NT2/D1 (cell line): Measurements from ENCODE around the gene MZF1.

ENCODE experiments used
- DNase-seq: peaks from one replicate; pipeline ENCODE4 v3.0.0-alpha.2; 2011; ENCODE audit warnings: low read depth, low spot score
- H3K27me3 ChIP-seq: 2 replicates; pipeline ENCODE4 v1.6.0; 2011; ENCODE audit warnings: mild to moderate bottlenecking; ENCODE audit not compliant: insufficient read length, insufficient read depth
- H3K36me3 ChIP-seq: 2 replicates; pipeline ENCODE4 v1.6.1; 2011; ENCODE audit warnings: mild to moderate bottlenecking, low read length, mixed read lengths; ENCODE audit not compliant: insufficient read depth, insufficient read length
- H3K4me1 ChIP-seq: 2 replicates; pipeline ENCODE4 v1.5.1; 2011; ENCODE audit not compliant: insufficient read depth, insufficient read length
- H3K4me3 ChIP-seq: 2 replicates; pipeline ENCODE4 v1.5.1; 2011; ENCODE audit warnings: low read depth; ENCODE audit not compliant: insufficient read length
- H3K9ac ChIP-seq: 2 replicates; pipeline ENCODE4 v1.6.0; 2011; ENCODE audit warnings: low read depth; ENCODE audit not compliant: insufficient read length
- H3K9me3 ChIP-seq: 2 replicates; pipeline ENCODE4 v1.5.1; 2011; ENCODE audit warnings: mild to moderate bottlenecking, low read length; ENCODE audit not compliant: insufficient read depth
- SUZ12 ChIP-seq: IDR thresholded peaks from 2 replicates; pipeline ENCODE4 v1.6.1; 2011; ENCODE audit not compliant: insufficient read length, insufficient read depth; ENCODE audit errors: extremely low read depth
- YY1 ChIP-seq: IDR thresholded peaks from 2 replicates; pipeline ENCODE4 v1.6.1; 2011; ENCODE audit not compliant: insufficient read length, insufficient read depth
- ZNF274 ChIP-seq: IDR thresholded peaks from 2 replicates; pipeline ENCODE4 v1.6.1; 2011; ENCODE audit warnings: mild to moderate bottlenecking, low read depth, low read length

MZF1 gene

DNA sequence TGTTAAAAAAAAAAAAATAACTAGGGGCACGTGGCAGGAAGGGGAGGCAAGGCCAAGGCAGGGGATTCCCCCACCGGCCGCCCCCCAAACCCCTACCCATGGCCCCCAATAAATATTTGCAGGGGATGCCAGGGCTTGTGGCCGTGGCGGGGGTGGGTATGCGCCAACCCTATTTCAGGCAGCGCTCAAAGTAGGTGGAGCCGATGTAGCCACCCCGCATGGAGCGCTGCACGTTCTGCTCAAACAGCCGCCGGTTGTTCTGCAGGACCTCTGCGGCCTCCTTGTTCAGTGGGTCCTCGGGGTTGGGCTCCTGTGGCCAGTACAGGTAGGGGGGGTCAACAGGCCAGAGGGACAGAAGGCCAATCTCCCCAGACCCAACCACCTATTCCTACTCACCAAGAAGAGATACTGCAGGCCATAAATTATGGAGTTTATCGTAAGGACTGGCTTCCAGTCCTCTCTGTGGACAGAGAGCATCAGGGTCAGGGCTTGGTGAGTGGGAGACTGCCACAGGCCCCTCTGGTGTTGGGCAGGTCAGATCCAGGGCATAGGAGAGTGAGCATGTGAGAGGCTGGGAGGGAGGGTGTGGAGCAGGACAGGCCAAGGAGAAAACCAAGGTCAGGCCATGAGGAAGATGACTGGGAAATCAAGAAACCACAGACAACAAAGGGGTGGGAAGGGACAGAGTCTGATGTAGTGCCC, 17.1 kb downstream of the MZF1 start:
- peaks cover 46% of the 10 kb centered on the region for H3K36me3 ChIP-seq
- H3K27me3 ChIP-seq = no peaks in the 10 kb centered on the region
- H3K9ac ChIP-seq = no peak overlapping the region
- no peaks in the 10 kb centered on the region for H3K9me3 ChIP-seq
- H3K4me3 ChIP-seq = no peak overlapping the region
- no peaks in the 10 kb centered on the region for H3K4me1 ChIP-seq
- no peak for DNase-seq
- TF ChIP-seq SUZ12 (no peak), ZNF274 (no peak), YY1 (no peak)

DNA sequence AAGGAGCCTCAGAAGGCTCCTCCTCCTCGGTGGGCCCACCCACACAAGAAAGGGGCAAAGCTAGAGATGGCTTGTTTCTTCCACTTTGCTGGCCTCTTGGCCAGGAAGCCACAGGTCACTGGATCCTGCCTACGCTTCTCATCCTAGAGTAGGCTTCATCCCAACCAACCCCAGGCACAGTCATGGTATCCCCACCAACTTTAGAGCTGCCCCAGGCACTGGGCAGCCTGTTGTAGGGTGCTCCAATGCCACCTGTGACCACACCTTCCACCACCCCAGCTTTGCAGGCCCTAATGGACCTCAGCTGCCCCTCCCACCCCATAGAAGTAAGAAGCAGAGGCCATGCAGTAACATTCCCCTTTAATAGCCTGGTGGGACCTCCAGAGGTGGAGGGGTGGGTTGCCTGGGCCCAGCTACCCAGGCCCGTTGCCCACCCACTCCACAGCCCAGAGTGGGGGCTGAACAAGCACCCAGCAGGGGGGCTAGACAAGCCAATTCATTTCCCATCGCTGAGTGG, 17.7 kb downstream of the MZF1 start:
- H3K9me3 ChIP-seq = no peaks in the 10 kb centered on the region
- peaks cover 49% of the 10 kb centered on the region for H3K36me3 ChIP-seq
- no peaks in the 10 kb centered on the region for H3K27me3 ChIP-seq
- peak overlapping the region; percentile 87 for H3K4me3 ChIP-seq
- no peak for DNase-seq
- H3K9ac ChIP-seq = peak overlapping the region; percentile 80
- no peaks in the 10 kb centered on the region for H3K4me1 ChIP-seq
- TF ChIP-seq SUZ12 = no peak
- TF ChIP-seq YY1 = no peak
- TF ChIP-seq ZNF274 = no peak

DNA sequence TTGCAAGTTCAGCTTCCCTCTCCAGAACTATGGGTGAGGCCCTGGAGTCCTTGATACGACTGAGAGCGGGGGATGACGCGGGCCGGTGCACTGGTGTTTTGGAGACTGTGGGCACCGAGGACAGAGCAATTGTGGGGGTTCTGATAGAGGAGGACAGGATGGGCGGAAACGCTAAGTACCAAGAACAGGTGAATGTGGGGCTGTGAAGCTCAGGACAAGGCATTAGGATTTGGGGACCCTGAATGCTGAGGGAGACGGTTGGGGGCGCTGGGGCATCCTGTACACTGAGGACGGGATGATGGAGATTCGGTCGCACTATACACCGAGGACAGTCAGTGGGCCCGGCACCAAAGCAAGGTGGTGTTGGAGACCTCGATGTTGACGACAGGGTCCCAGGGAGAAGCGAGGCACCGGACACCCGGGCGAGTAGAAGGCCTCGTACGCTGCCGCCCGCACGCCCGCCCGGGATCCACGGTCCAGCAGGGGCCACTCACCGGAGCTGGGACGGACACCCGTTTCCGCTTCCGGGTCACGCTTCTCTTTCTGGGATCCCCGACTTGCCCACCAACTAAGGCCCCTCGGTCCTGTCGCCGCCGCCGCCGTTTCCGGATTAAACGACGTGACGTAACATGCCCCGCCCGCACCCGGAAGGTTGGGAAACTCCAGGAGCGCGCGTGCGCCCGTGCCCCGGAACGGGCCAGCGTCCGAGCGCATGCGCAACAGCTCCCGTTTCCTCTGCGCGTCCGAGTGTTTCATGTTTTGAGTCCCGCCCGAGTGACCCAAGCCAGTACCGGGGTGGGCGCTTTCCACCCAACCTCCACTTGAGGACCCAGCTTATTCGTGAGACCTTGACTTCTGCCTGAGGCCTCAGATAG, 18.4 kb downstream of the MZF1 start, which contains the start of gene CHMP2A:
Gene CHMP2A, minus strand, starts transcription at position 612 of the 875 bp plus-strand sequence. CDS start 893 bp downstream, outside the sequence.
- Histone ChIP-seq H3K36me3 (peaks cover 53% of the 10 kb centered on the region), H3K27me3 (no peaks in the 10 kb centered on the region), H3K9me3 (no peaks in the 10 kb centered on the region), H3K4me1 (no peaks in the 10 kb centered on the region), H3K9ac (peak within 1 kb of the TSS; percentile 96), H3K4me3 (peak within 1 kb of the TSS; percentile 87)
- TF ChIP-seq SUZ12 (no peak), ZNF274 (no peak), YY1 (no peak)
- DNase-seq = peak; percentile 86

DNA sequence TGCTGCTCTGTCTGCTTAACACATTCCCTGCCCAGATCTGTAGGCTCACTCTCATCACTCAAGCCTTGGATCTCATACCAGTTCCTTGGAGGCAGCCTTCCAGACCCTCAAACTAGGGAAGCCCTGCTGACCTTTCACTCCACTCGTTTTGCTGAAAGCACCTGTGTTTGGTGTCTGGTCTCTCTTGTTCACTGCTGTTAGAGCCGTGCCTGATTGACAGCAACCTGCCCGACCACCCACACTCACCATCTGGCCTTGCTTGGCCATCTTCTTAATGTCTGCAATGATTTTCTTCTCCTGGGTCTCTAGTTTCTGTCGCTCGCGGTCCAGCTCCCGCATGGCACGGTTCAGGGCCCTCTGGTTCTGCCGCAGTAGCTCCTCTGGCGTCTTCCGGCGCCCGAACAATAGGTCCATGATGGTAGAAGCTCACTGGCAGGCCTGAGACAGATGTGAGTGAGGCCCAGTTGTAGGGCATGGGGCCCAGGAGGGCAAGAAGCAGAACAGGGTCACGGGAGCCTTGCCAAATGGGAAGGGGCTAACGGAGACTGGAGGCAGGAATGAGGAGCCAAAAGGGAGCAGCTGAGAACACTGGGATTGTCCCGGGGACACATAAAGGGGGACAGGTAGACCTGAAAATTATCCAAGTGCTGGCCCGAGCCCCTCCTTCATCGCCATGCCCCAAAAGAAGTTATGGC, 19.2 kb downstream of the MZF1 start:
- Histone ChIP-seq H3K9me3 (no peaks in the 10 kb centered on the region), H3K4me3 (peak overlapping the region; percentile 87), H3K4me1 (no peaks in the 10 kb centered on the region), H3K36me3 (peaks cover 61% of the 10 kb centered on the region), H3K9ac (peak overlapping the region; percentile 96), H3K27me3 (no peaks in the 10 kb centered on the region)
- DNase-seq = no peak
- TF ChIP-seq YY1 (no peak), ZNF274 (no peak), SUZ12 (no peak)

DNA sequence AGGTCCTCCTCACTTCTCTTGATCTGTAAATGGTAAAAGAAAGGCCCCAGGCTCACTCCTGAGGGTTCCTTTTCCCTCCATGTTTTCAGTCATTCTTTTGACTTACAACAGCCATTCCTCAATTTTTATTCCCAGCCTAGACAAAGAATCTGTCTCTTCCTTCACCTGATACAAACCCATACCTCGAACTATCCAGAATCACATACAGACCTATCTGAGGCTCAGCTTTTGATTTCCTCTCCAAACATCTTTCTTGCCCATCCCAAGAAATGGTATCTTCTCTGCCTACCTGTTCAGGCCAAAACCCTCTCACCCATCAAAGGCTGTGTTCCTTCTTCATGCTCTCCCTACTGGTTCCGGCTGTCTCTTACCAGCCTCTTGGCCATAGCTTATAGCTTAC, 20.5 kb downstream of the MZF1 start:
- H3K9me3 ChIP-seq = no peaks in the 10 kb centered on the region
- H3K4me1 ChIP-seq = no peaks in the 10 kb centered on the region
- peaks cover 73% of the 10 kb centered on the region for H3K36me3 ChIP-seq
- no peak for DNase-seq
- H3K9ac ChIP-seq = no peak overlapping the region
- no peak for TF ChIP-seq ZNF274
- TF ChIP-seq YY1 = no peak
- no peak for TF ChIP-seq SUZ12
- H3K4me3 ChIP-seq = no peak overlapping the region
- no peaks in the 10 kb centered on the region for H3K27me3 ChIP-seq

DNA sequence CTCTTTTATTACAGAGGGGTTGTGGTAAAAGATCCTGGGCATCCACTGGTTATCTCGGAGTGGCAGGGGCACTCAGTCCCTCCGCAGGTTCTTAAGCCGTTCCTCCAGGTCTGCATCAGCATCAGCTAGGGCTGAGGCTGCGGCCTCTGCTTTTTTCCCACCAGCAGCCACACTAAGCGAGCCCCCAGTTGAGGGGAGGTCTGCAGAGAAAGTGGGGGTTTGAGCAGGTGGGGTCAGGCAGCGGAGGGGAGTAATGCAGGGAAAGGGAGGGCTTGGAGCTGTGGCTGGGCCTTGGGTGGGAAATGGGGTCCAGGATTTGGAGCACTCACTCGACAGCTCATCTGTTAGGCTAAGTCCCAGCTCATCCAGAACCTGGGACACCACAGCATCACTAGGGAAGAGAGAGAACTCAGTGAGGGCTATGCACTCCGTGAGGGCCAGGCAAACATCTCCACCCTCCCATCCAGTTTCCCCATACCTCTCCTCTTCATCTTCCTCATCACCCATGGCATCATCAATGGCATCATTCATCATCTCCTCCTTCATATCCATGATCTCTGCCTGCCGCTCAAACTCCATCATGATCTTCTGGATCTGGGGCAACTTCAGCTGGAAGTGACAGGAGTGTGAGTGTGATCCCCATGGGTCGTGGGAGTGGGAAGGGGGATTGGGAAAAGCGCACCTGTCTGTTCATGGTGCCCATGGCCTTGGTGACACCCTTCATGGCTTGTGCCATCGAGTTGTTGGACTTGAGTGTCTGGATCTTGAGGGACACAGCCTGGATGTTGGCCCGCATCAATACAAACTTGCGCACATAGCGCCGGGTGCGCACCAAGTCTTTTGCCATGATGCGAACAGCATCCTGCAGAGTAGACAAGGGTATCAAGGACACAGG, 21.3 kb downstream of the MZF1 start:
- H3K4me3 ChIP-seq = no peak overlapping the region
- H3K9ac ChIP-seq = no peak overlapping the region
- H3K9me3 ChIP-seq = no peaks in the 10 kb centered on the region
- H3K36me3 ChIP-seq = peaks cover 75% of the 10 kb centered on the region
- TF ChIP-seq ZNF274 = no peak
- no peak for TF ChIP-seq SUZ12
- no peak for TF ChIP-seq YY1
- no peaks in the 10 kb centered on the region for H3K27me3 ChIP-seq
- no peaks in the 10 kb centered on the region for H3K4me1 ChIP-seq
- DNase-seq = no peak
